AG10803 (cell line): ENCODE data around the gene PNCK.

Source experiments
- DNase-seq: peaks from one replicate; pipeline ENCODE4 v3.0.0; 2010; ENCODE audit warnings: low read depth
- H3K4me3 ChIP-seq: 2 replicates; pipeline ENCODE4 v1.5.1; 2011; ENCODE audit warnings: mild to moderate bottlenecking, low read length, control low read depth
- CTCF ChIP-seq: conservative IDR thresholded peaks from 2 replicates; pipeline ENCODE4 v1.5.1; 2011; ENCODE audit warnings: mild to moderate bottlenecking, low read length, control low read depth, inconsistent platforms

Gene PNCK

GRCh38 chrX:153669174-153669890, 4.3 kb downstream of the PNCK start:
- DNase-seq = no peak
- H3K4me3 ChIP-seq = no peak overlapping the region
- TF ChIP-seq CTCF = peak; percentile 57

GRCh38 chrX:153668423-153669173, 5.0 kb downstream of the PNCK start:
- H3K4me3 ChIP-seq = no peak overlapping the region
- DNase-seq = no peak
- TF ChIP-seq CTCF = no peak

- TF ChIP-seq CTCF = peak; percentile 63
- peak; percentile 66 for DNase-seq
- peak overlapping the region; percentile 33; the same call in 1 of the 2 replicates for H3K4me3 ChIP-seq
Measured at GRCh38 chrX:153667956-153668396, 5.6 kb downstream of the PNCK start.

GRCh38 chrX:153667281-153667955, 6.2 kb downstream of the PNCK start:
- TF ChIP-seq CTCF = no peak
- DNase-seq = no peak
- peak overlapping the region; percentile 33; the same call in 1 of the 2 replicates for H3K4me3 ChIP-seq

- TF ChIP-seq CTCF = no peak
- no peak for DNase-seq
- H3K4me3 ChIP-seq = no peak overlapping the region
Measured at GRCh38 chrX:153665726-153666306, 7.8 kb downstream of the PNCK start.

GRCh38 chrX:153662266-153662665, 11.3 kb downstream of the PNCK start:
- DNase-seq = no peak
- peak; percentile 33 for TF ChIP-seq CTCF
- no peak overlapping the region for H3K4me3 ChIP-seq
